IPS DF 19.7 (cell line): ENCODE data around the gene FAM184B.
"Not testable (repeated sequence)": the region's sequence is repeated elsewhere in the genome, so short reads cannot be mapped to it uniquely, and the experiment has no call there.

Experiments used
- DNase-seq: peaks from one replicate; pipeline ENCODE4 v3.0.0-alpha.2; 2013; ENCODE audit warnings: low read depth, low spot score

FAM184B gene

GRCh38 chr4:17718471-17718870 is 63.0 kb downstream of the FAM184B start:
- DNase-seq = no peak

GRCh38 chr4:17717301-17717700 is 64.1 kb downstream of the FAM184B start:
- no peak for DNase-seq

- no peak for DNase-seq
These were observed 65.9 kb downstream of the FAM184B start for GRCh38 chr4:17715511-17715910.

GRCh38 chr4:17713779-17714178 is 67.6 kb downstream of the FAM184B start:
- DNase-seq = no peak

DNA sequence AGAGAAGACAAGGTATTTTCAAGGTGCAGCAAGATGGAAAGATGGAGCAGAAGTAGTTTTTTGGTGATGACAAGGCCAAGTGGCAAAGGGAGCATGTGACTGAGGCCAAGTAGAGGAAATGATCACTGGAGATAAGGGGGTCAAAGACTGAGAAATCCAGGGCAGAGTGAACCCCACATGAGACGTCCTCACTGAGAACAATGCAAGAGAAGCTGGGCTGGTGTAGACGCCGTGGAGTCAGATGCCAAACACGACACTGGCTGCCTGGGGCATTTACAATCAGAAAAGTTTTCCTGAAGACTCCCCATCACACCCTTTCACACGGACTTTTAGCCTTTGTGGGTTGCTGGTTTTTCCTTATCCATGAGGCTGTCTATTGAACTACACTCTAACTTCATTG is 69.3 kb downstream of the FAM184B start:
- no peak for DNase-seq

DNA sequence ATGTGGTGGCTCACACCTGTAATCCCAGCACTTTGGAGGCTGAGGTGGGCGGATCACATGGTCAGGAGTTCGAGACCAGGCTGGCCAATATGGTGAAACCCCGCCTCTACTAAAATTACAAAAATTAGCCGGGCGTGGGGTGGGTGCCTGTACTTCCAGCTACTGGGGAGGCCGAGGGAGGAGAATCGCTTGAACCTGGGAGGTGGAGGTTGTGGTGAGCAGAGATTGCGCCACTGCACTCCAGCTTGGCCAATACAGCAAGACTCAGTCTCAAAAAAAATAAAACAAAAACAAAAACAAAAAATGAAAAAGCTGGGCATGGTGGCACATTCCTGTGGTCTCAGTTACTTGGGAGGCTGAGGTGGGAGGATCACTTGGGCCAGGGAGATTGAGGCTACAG is 70.2 kb downstream of the FAM184B start:
- not testable (repeated sequence) for DNase-seq

GRCh38 chr4:17709763-17710068 is 71.7 kb downstream of the FAM184B start:
- no peak for DNase-seq

GRCh38 chr4:17708992-17709762 is 72.2 kb downstream of the FAM184B start:
- DNase-seq = no peak

GRCh38 chr4:17707671-17708070 is 73.8 kb downstream of the FAM184B start:
- DNase-seq = no peak

DNA sequence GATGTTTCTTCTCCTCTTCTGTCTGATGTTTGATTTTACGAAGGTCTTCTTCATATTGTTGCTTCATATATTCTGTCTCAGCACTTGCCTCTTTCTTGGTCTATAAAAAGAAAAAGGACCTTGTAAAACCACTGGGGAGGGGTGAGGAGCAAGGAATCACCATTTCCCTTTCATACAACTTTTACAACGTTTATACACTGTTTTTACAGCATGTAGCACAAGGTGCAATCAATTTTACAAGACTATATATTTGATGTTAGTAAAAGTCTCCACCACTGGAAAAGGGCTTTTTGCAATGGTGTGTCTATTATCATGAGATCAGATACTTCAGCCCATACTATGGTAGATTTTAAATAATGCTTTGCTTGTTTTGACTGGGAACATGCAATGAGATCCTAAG is 76.3 kb downstream of the FAM184B start:
- no peak for DNase-seq

GRCh38 chr4:17704020-17704650 is 77.3 kb downstream of the FAM184B start:
- no peak for DNase-seq

DNA sequence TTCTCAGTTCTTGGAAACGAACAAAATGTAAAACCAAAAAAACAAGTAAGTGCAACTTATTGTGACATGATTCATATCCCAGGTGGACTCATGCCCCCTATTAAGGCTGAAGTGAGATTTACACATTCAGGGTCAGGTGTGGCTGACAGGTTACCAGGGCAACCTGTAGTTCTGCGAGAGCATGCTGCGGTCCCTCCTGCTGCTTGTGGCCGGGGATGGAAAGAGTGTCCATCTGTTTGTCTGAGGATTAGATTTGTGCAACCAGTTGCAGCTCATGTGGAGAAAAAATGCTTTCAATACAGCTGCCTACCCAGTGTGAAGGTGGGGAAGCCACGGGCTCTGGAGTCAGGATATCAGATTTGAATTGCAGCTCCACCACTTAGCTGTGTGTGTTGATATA is 78.8 kb downstream of the FAM184B start:
- DNase-seq = no peak

DNA sequence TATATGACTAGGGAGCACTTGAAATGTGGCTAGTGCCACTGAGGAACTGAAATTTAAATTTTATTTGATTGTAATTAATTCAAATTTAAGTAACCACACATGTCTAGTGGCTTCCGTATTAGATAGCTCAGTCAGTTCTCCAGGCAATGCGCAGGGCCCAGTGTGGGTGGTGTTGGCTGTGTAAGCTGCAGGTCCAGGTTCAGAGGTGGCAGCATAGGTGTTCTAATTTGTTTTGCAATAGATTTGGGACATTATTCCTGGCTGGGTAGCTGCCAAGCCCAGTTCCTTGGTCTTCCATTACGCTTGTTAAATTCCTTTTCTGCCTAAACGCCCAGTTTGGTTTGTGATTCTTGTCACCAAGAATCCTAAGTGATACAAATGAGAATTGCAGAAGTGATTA is 79.5 kb downstream of the FAM184B start:
- DNase-seq = no peak

GRCh38 chr4:17701138-17701839 is 80.1 kb downstream of the FAM184B start:
- DNase-seq = no peak

GRCh38 chr4:17699380-17699779 is 82.0 kb downstream of the FAM184B start:
- no peak for DNase-seq

DNA sequence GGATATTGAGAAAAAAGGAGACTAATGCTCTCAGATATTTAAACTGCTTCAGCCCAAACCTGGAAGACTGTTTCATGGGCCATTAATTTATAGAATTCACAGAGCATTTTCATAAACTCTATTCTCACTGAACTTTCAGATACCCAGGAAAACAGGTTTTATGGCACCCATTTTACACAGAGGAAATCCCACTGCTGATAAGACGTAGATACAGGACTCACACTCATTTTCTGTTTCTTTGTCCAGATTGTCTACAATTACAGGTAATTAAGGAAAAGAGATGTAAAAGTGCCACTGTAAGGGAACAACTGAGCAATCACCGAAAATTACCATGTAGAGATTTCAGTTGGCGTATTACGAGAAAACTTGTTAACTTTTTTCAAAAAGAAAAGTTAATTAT is 83.3 kb downstream of the FAM184B start:
- DNase-seq = no peak

DNA sequence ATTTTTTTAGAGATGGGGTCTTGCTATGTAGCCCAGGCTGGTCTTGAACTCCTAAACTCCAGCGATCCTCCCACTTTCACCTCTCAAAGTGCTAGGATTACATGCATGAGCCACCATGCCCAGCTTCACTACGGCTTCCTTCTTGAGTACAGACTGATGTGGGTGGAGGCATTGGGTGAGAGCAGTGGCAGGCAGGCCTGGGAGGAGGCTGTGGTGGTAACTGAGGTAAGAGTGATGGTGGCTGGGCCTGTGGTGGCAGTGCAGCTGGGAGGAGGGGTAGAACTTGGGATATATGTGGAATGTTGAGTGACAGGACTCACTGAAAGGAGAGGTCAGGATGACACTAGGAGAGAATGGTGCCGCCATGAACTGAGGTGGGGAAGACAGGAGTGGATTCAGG is 86.1 kb downstream of the FAM184B start:
- DNase-seq = no peak

- no peak for DNase-seq
These were observed 86.9 kb downstream of the FAM184B start for GRCh38 chr4:17694552-17694951.

DNA sequence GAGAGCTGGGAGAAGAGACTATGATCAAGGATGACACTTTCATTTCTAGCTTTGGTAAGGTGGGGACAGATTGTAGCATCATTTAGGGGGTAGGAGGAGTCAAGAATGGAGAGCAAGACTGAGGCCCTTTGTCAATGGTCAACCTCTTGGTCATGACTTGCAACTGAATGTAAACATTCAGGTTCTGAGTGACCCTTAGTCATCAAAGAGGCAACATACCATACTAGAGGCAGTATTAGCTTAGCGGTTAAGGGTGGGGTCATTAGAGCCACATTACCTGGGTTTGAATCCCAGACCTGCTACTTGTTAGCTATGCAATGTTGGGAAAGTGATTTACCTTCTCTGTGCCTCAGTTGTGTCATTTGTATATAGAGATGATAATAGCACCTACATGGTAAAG is 90.5 kb downstream of the FAM184B start:
- no peak for DNase-seq

DNA sequence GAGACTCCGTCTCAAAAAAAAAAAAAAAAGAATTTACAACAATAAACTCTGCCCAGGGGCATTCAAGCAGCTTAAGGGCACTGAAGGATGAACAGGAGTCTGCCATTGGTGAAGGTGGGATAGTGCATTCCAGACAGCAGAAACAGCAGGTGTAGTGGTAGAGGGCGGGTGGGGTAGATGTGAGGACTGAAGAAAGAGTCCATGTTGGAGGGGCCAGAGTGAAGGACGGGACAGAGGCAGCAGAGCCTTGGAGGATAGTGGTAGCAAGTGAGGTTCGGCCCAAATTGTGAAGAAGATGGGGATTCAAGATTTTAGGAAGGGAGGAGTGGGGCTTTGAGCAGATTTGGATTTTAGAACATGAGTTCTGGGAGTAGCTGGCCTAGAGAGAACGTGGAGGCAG is 91.3 kb downstream of the FAM184B start:
- no peak for DNase-seq

DNA sequence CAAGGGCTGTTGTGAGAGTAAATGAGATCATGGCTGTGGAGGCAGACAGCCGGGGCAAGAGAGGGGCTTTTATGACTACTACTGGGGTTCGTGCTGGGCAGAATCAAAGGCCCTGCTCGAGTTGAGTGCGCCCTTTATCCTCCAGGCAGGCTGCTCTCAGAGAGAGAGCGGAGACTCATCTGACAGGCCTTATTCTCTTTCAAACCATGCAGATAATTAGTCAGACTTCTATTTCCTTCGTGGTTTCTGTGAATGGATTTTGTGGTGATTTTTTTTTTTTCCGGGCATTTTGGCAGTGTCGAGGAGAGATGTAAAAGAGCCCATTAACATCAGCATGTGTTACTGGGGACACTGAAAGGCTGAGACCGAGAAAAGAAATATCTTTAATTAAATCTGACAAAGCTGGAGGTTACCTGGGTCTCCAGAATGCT is 93.4 kb downstream of the FAM184B start:
- DNase-seq = no peak

- no peak for DNase-seq
These were observed 94.1 kb downstream of the FAM184B start for GRCh38 chr4:17687237-17687857.

DNA sequence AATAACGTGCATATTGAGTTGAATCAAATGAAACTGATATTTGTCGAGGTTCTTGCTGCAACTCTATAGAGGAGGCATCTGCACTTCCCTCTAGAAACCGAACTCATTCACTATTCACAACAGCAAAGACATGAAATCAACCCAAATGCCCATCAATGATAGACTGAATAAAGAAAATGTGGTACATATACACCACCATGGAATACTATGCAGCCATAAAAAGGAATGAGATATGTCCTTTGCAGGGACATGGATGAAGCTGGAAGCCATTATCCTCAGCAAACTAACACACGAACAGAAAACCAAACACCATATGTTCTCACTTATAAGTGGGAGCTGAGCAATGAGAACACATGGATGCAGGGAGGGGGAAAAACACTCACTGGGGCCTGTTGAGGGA is 96.8 kb downstream of the FAM184B start:
- DNase-seq = not testable (repeated sequence)
